GM12874 (cell line): ENCODE results near the gene MAP2K1.

Experiments
- CTCF ChIP-seq: IDR thresholded peaks from 2 replicates; pipeline ENCODE4 v1.5.1; 2011; ENCODE audit warnings: low read depth, mild to moderate bottlenecking, control low read depth, low read length, moderate library complexity; ENCODE audit not compliant: insufficient read depth

The MAP2K1 gene

DNA sequence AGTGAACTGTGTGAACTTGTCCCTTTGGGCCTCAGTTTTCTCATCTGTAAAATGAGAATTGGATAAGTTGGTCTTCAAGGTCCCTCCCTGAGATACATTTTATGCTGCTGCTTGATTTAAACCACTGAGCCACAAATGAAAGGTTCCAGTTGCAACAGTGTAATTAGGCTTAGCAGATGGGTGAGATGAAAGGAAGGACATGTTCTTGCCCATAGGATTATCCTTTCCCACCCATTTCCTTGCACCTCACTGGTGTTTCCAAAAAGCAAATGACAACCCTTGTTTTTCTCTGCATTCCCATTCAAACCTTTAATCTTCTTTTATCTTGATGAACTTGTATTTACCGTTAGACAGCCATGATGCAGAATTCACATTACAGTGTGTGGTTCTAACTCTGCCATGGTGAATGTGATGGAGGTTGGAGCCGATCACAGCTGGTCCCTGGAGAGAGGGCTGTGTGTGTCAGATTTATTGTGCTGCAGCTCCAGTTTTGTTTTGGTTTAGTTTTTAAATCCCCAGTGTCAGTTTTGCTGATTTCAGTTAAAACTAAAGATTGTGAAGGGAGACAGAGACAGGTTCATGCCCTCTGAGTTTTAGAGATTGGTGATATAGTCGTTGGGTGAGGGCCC lies 44.0 kb downstream of the MAP2K1 start:
- TF ChIP-seq CTCF = no peak

- TF ChIP-seq CTCF = no peak
Observed at GRCh38 chr15:66433726-66434125, 47.0 kb downstream of the MAP2K1 start.

DNA sequence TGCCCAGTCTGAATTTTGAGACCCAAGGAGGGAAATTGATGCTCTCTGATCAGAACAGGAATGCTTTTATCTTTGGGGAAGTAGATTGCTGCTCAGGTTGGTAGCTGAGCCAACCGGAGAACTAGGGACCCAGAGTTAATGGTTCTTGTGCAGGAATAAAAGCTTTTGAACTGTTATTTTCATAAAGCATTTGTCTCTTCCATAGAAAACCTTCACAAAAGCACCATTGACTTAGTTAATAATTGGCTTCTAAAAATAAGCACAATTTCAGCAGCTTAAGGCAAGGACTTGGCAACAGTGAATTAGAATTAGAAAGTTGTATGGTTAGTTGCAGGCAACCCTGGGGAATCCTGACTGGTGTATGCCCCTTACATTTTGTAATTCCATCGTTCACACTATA lies 53.8 kb downstream of the MAP2K1 start:
- no peak for TF ChIP-seq CTCF

DNA sequence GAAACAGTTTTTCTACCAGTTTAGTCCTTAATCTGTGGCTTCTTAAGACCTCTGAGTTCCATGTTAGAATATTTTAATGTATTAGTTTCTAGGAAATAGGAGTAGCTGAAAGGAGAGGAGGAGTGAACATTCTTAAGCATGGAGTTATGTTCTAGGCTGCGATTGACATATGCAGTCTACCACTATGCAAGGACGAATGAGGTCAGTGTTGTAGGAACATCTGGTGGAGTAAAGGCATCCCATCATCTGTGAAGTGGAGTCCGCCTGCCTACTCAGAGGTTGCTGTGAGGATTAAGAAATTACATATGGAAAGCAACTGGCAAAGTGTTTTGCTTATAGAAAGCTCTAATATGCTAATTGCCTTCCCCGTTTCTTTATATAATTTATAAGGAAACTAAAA lies 65.7 kb downstream of the MAP2K1 start:
- no peak for TF ChIP-seq CTCF

GRCh38 chr15:66452971-66453580 lies 66.4 kb downstream of the MAP2K1 start:
- no peak for TF ChIP-seq CTCF

- TF ChIP-seq CTCF = no peak
Observed at GRCh38 chr15:66454143-66454542, 67.4 kb downstream of the MAP2K1 start.

DNA sequence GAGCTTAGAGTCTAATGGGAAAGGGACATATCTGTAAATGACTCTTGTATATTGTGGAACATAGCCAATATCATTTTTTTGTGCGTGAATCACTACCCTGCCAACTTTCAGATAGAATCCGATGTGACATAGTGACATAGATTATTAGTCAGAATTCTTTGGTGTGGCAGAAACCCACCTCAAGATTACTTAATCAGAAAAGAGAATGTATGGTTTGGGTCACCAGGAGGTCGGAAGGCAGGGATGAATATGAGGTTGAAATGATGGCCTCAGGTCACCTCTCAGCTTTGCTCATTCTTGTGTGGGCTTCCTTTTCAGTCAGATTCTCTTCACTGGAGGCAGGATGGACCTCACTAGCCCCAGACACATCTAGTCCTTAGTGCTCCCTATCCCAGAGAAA lies 69.5 kb downstream of the MAP2K1 start:
- no peak for TF ChIP-seq CTCF
